HT-29 (cell line): ENCODE data around the gene ZMAT5. TPM values are rescaled to one million over a fixed set of nuclear protein-coding genes. Genes with fewer than 3 reads are reported as not detected.

Experiments used
- DNase-seq: peaks from one replicate; pipeline ENCODE4 v3.0.0-alpha.2; 2015; ENCODE audit warnings: low spot score
- total RNA-seq: library from RNA; depleted of rRNA; stranded (reverse); fragments of >200 nt; shearing (Covaris generic); gene quantifications from 2 replicates; pipeline ENCODE4 v1.2.3, GENCODE V29; 2014

The ZMAT5 gene
- total RNA-seq, 1 experiment from 2014 or later, result 30.0 TPM

GRCh38 chr22:29787371-29787980, 20.7 kb upstream of the ZMAT5 start:
- DNase-seq, result no peak

DNA sequence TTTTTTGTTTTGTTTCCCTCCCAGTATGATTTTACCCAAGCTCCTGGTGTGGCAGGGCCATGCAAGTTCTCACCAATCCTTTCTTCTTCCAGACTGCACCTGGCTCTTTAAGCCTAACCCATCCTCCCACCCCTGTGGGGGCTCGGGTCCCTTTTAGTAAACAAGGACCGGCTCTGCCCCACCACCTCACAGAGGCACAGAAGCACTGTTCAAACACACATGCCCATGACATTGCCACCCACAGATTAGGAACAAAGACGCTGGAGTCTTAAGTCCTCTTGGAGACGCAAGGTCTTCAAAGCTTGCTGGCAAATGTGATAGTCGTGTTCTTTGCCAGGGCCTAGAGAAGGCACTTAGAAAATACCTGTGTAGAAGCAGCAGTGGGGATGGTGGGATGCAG, 19.2 kb upstream of the ZMAT5 start:
- no peak for DNase-seq

- DNase-seq, result no peak
These were observed 17.9 kb upstream of the ZMAT5 start for GRCh38 chr22:29784451-29785361.

DNA sequence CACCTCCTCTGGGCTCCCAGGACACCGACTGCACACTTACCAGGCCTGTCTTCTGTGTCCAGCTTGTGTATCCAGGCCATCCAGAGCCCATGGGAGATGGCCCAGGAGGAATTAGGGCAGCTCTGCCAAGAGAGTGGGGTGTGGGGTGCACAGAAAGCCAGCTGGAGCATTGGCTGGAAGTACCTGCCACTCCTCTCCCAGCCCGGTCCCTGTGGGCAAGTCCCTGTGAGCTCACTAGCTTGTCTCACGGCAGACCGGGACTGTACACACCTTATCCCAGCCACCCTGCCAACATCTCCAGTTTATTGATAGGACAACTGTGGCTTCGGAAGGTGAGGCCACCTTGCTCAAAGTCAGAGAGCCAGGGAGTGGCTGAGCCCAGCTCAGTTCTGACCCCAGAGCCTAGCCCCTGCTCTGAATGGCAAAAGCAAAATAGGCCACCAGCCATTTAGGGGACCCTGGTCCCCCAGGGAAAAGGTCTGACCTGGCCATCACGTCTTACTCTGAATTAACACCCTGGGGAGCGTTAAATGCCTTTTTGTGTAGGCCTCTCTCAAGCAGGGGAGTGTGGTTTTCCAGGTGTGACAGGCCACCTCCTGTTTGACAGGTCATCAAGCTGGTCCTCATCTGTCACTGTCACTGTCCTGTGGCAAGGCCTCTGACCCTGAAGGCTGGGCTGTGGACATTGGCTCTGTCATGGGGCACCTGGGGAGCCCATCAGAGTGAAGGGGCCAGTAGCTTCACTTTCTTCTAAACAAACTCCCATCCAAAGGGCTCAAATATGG, 15.4 kb upstream of the ZMAT5 start:
- DNase-seq, result no peak

- DNase-seq, result no peak
These were observed 14.2 kb upstream of the ZMAT5 start for GRCh38 chr22:29780748-29781676.

GRCh38 chr22:29780220-29780619, 13.4 kb upstream of the ZMAT5 start:
- DNase-seq, result no peak

GRCh38 chr22:29773233-29773632, 6.4 kb upstream of the ZMAT5 start:
- peak; percentile 68 for DNase-seq

- peak; percentile 65 for DNase-seq
These were observed 5.4 kb upstream of the ZMAT5 start for GRCh38 chr22:29772170-29772641.

DNA sequence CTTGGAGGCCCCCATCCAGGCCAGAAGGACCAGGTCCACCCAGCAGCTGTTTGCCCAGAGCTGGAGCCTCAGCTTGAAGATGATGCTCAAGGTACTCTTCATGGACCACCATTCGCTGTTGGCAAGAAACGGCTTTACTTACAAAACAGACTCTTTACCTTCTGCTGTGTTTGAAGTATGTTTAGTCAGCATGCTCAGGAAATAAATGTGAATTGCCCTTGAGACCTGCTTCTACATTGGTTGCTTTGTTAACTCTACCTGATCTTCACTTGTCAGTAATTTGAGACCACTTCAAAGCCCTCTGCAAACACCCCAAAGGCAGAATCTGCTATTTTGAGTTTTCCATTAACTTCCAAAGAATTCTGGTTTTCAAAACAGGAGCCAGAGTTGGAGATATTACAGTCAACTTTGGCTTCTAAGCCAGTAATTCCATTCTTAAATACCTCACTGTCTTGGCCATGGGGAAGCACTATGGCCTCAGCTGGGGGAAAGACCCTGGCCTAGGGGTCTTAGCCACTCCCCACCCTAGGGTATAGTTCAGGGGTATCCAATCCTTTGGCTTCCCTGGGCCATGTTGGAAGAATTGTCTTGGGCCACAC, 3.0 kb upstream of the ZMAT5 start:
- no peak for DNase-seq

DNA sequence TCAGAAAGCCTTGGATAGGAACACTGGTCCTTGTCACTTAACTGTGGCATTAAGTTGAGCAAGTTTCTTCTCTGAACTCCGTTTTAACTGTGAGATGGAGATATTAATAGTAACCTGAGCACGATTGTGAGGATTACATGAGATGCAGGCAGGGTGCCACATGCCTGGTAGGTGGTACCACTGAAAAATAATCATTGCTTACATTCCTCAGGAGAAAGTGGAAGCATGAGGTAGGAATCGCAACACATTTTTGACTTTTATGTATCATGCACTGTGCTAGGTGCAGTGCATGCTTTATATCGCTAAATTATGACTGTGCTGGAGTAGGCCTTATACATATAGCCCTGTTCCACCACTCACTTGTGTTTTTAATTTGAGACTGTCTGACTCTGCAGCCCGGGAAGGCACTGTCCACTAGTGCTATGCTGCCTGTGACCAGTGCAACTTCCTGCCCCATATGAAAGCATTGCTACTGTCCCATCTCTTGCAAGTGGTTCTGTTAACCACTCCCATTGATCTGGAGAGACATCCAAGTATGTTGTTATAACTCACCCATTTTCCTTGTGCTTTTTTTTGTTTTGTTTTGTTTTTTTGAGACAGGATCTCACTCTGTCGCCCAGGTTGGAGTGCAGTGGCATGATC, 1.4 kb upstream of the ZMAT5 start:
- DNase-seq, result no peak

- peak; percentile 97 for DNase-seq
These were observed 604 bp upstream of the ZMAT5 start, which contains the start of gene UQCR10 for GRCh38 chr22:29767171-29768051. UQCR10 (plus strand) TSS chr22:29767369; CDS start chr22:29767399, 30 bp downstream.

DNA sequence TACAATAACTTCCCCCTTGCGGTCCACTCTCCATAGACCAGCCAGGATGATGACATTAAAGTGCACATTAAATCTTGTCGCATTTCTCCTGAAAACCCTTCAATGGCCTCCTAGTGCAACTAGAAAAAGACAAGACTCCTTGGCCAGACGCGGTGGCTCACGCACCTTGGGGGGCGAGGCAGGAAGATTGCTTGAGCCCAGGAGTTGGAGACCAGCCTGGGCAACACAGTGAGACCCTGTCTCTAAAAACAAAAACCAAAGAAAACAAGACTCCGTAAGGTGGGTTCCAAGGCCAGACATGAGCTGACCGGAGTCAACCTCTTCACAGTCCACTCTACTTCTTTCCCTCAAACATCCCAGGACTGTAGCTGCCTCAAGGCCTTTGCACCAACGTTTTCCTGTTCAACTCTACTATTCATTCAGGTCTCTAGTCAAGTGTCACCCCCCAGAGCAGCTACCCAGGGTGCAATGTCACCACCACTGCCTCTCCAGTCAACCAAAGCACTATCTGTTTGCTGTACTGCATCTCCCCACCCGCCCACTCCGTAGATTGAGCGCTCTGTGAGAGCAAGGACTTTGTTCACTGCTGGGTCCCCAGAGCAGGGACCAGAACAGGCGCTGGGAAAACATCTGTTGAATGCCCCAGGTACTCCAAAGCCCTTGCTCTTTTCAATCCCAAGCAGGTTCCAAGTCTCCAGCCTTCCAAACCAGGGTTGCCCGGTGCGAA, 739 bp downstream of the ZMAT5 start:
- no peak for DNase-seq

- DNase-seq, result peak; percentile 78
These were observed 4.5 kb downstream of the ZMAT5 start for GRCh38 chr22:29762263-29762662.

GRCh38 chr22:29758959-29759358, 7.8 kb downstream of the ZMAT5 start:
- no peak for DNase-seq

GRCh38 chr22:29758068-29758622, 8.7 kb downstream of the ZMAT5 start:
- no peak for DNase-seq

DNA sequence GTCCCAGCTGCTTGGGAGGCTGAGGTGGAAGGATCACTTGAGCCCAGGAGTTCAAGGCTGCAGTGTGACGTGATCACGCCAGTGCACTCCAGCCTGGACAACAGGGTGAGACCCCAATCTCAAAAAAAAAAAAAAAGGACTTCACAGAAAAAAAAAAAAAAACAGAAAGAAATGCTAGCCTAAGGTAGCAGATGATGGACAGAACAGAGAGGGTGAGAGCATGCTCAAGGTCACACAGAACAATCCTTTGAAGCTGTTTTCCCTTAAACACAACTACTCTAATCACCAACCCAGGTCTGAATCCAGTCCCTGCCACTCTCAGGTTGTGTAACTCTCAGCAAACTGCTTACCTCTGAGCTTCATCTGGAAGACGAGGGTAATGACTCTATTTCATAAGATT, 9.7 kb downstream of the ZMAT5 start:
- no peak for DNase-seq

DNA sequence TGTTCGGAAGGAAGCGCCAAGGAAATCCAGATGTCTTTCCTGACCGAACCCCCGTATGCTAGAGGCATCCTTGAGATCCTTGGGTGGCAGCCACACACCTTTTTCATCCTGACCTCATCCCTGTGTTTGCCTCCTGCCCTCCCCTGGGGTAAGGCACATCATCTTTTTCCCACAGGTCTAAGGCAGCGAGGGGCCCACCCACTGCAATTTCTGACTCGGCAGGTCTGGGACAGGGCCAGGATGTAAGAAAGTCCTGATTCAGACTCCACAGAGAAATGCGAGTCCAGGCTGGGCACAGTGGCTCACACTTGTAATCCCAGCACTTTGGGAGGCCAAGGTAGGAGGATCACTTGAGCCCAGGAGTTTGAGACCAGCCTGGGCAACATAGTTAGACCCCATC, 10.5 kb downstream of the ZMAT5 start:
- DNase-seq, result no peak

DNA sequence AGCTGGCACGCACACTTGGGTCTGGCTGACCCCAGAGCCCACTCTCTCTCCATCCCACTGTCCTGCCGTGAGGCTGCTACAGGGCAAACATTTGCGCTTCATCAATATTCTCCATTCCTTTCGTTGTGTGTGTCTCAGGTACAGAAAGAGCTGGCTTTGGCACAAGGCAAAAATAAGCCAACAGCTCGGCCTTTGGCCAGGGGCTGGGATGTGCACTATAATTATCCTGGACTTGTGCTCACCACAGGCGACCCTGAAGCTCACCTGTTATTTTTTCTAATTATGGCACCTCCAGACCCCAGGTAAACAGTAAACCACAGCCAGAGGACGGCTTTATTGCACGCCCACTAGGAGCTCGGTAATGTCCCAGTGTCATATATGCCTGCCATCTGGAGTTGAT, 10.9 kb downstream of the ZMAT5 start:
- no peak for DNase-seq
